SH-SY5Y (cell line): Measurements from ENCODE around the gene FERMT2.

Experiments used
- GATA2 ChIP-seq: IDR thresholded peaks from 2 replicates; pipeline ENCODE4 v1.6.1; 2011; ENCODE audit warnings: mild to moderate bottlenecking, low read depth, low read length
- GATA3 ChIP-seq: IDR thresholded peaks from 2 replicates; pipeline ENCODE4 v1.6.1; 2011; ENCODE audit warnings: low read depth, mild to moderate bottlenecking, low read length, moderate library complexity

GRCh38 chr14:52876311-52876710 is 74.5 kb downstream of the FERMT2 start:
- TF ChIP-seq GATA2 (no peak), GATA3 (no peak)
